PFSK-1 (cell line): ENCODE results near the gene SLAMF9.

Source experiments
- FOXP2 ChIP-seq: optimal IDR thresholded peaks from 2 replicates; pipeline ENCODE3; 2011; ENCODE audit warnings: borderline replicate concordance, control low read depth, inconsistent platforms; ENCODE audit not compliant: insufficient read depth; ENCODE audit errors: extremely low read length, extremely low read depth
- POLR2AphosphoS5 ChIP-seq: IDR thresholded peaks from 2 replicates; pipeline ENCODE4 v1.6.1; 2012; ENCODE audit warnings: low read depth, mild to moderate bottlenecking, control low read depth, low read length, moderate library complexity
- SIN3A ChIP-seq: IDR thresholded peaks from 2 replicates; pipeline ENCODE4 v1.6.1; 2012; ENCODE audit warnings: mild to moderate bottlenecking, low read length, moderate library complexity, borderline replicate concordance; ENCODE audit not compliant: insufficient read depth
- TAF1 ChIP-seq: IDR thresholded peaks from 2 replicates; pipeline ENCODE4 v1.6.1; 2012; ENCODE audit warnings: low read length, control low read depth, borderline replicate concordance; ENCODE audit not compliant: insufficient read depth
- TF ChIP-seq, protein P1 (sequence below), 2 experiments: IDR thresholded peaks; 2 replicates each; pipeline versions ENCODE4 v1.6.1 to v1.8.0; 2011 to 2012; ENCODE audit warnings: low read depth in 2 of 2, low read length in 2 of 2, control low read depth in 1 of 2, inconsistent platforms in 1 of 2, mild to moderate bottlenecking in 1 of 2, moderate library complexity in 1 of 2; ENCODE audit not compliant: insufficient read depth in 1 of 2

DNA sequence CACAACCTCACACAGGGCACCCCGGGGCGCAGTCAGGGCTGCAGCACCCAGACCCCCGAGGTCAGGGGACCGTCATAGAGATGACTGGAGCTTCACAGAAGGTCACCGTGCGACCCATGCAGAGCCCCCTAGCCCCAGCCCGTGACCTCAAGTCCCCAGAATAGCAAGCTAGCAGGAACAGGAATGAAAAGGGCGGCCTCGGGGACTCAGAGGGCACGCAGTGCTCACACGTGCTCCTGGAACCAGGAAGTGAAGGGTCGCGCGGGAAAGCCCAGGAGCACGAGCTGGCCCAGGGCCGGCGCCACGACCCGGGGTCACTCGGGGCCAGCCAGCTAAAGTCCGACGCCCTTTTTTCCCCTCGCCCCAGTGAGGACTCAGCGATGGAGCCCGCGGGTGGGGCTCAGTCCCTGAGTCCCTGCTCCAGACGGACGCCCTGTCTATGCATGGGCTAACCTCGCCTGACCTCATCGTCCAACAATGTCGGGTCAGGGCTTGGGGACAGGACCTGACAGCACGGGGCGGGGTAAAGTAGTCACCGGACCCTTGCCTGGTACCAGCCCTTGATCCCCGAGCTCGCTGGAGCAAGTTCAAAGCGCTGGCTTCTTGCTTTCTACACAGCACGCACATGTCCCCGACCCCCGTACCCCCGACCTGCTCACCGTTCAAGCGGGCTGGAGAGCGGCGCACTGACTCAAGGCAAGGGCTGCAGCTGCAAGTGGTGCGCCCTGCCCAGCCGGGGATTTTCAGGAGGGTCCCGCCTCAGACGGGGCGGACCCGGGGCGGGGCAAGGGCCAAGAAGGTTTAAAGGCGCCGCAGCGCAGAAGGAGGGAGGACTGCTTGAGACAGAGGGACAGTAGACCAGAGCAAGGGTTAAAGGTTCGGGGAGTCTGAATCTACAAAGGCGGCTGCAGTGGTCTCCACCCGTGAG lies 29.0 kb downstream of the SLAMF9 start, which contains the start of gene TAGLN2:
- TF ChIP-seq POLR2AphosphoS5 (no peak), SIN3A (no peak), TAF1 (no peak), FOXP2 (no peak)
- TF ChIP-seq, protein P1, sequence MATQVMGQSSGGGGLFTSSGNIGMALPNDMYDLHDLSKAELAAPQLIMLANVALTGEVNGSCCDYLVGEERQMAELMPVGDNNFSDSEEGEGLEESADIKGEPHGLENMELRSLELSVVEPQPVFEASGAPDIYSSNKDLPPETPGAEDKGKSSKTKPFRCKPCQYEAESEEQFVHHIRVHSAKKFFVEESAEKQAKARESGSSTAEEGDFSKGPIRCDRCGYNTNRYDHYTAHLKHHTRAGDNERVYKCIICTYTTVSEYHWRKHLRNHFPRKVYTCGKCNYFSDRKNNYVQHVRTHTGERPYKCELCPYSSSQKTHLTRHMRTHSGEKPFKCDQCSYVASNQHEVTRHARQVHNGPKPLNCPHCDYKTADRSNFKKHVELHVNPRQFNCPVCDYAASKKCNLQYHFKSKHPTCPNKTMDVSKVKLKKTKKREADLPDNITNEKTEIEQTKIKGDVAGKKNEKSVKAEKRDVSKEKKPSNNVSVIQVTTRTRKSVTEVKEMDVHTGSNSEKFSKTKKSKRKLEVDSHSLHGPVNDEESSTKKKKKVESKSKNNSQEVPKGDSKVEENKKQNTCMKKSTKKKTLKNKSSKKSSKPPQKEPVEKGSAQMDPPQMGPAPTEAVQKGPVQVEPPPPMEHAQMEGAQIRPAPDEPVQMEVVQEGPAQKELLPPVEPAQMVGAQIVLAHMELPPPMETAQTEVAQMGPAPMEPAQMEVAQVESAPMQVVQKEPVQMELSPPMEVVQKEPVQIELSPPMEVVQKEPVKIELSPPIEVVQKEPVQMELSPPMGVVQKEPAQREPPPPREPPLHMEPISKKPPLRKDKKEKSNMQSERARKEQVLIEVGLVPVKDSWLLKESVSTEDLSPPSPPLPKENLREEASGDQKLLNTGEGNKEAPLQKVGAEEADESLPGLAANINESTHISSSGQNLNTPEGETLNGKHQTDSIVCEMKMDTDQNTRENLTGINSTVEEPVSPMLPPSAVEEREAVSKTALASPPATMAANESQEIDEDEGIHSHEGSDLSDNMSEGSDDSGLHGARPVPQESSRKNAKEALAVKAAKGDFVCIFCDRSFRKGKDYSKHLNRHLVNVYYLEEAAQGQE (IDR thresholded peaks at IDR 0.05; ENCODE audit: insufficient read depth in 1 of 2, low read depth in 2 of 2, low read length in 2 of 2), result no peak
